ENCODE measurements around the gene RNF5. TPM values are rescaled to one million over a fixed set of nuclear protein-coding genes. Genes with fewer than 3 reads are reported as not detected.

The RNF5 gene
- total and polyA plus RNA-seq, 9 of the 15 experiments (the other 6 are each of a cell fraction or from before 2014, with no cell fraction given): 62.2 to 245 (median 129) TPM

DNA sequence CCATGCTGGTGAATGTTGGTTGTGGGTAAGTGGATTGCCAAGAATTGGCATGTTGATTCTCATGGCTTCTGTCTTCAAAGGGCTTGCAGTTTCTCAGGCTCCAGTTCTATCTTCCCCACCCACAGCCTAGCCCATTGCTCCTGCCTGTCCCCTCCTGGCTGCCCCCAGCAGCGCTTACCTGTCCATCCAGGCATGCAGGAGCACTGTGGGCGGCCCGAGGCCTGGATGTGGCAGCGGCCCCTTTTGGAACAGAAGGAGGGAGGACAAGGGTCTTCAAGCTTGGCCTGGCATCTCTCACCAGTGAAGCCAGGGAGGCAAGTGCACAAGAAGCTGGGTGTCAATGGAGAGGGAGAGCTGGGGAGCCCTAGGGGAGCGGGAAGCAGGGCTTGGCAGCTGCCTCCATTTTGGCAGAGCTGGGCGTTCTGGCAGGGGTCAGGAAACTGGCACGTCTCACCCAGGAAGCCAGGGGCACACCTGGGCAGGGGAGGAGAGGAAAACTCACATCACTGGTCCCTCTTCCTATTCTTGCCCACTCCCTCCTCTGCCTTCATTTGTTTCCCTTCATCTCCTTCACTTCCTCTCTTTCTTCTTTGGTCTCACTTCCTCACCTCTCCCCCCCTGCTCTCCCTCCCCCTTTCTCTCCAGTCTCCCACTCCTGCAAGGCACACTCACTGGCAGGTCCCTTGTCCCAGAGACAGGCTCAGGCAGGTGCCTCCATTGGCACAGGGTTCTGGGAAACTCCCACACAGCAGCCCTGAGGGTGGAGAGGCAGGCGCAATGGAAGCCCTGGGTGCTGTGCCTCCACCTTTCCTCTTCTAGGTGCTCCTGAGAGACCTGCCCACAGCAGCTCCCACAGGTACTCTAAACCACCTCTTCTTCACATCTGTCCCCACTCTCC lies 44.4 kb downstream of the RNF5 start:
- FAIRE-seq: no peak
- Histone ChIP-seq H3K4me1 (replicated peaks in 1 of 2; ENCODE audit: control insufficient read depth in 2 of 2, insufficient read depth in 2 of 2, low read length in 2 of 2) (peaks cover 0 to 9% of the 10 kb centered on the region in 2 experiments; a peak in 4 of 5 replicates), H3K4me2 (ENCODE audit: insufficient read depth, low read length) (no peak overlapping the region), H3K79me2 (ENCODE audit: control insufficient read depth, insufficient read depth, low read length) (no peaks in the 10 kb centered on the region), H3K27ac (ENCODE audit: extremely low read depth, low read depth, low read length) (no peak overlapping the region), H3K9me1 (ENCODE audit: control insufficient read depth, insufficient read depth, low read length) (no peaks in the 10 kb centered on the region), H3K36me3 (ENCODE audit: control insufficient read depth, insufficient read depth, low read length) (no peaks in the 10 kb centered on the region), H3K27me3 (ENCODE audit: control insufficient read depth in 2 of 2, insufficient read depth in 2 of 2, low read length in 2 of 2) (peaks cover 28 to 59% of the 10 kb centered on the region in 2 experiments; a peak in 4 of 5 replicates), H2AFZ (ENCODE audit: low read depth, low read length) (no peak overlapping the region), H3K4me3 (no peak overlapping the region), H3K9me3 (replicated peaks; ENCODE audit: control insufficient read depth, insufficient read depth, low read depth, low read length) (no peaks in the 10 kb centered on the region), H3K9ac (ENCODE audit: insufficient read depth in 1 of 2, low read depth in 2 of 2, low read length in 2 of 2) (peak overlapping the region in 1 of 2 experiments; percentile 47; a peak in 1 of 4 replicates), H4K20me1 (replicated peaks; ENCODE audit: control insufficient read depth, insufficient read depth, low read length) (no peaks in the 10 kb centered on the region; the same call in none of the 2 replicates)
- ChIA-PET POLR2A (interaction anchor here (0.6 to 0.8 kb wide), 2 partner anchors 92 to 133 kb away, joined by 3 read pairs; no protein-coding TSS in a partner anchor), CTCF (ENCODE audit: low intra/inter-chr PET ratio) (no interaction called here)
- in situ Hi-C loops (cut with MboI): no loop called here
- DNase-seq (ENCODE audit: extremely low read depth in 1 of 4, low spot score in 3 of 4): no peak
- no TSS peak for BruUV-seq (replicated peaks)
- 3% methylated on average over 8 of the region's 8 CpGs for WGBS (ENCODE audit: insufficient coverage, low coverage, missing lambda C conversion rate)
- intact Hi-C loops (cut with micrococcal nuclease): no loop called here
- no peak for ATAC-seq
- TF ChIP-seq NR3C1 (CRISPR knock-in tag; IDR thresholded peaks at IDR 0.05): no peak
- TF ChIP-seq HNRNPLL (IDR thresholded peaks at IDR 0.05; ENCODE audit: low read depth, low read length, poor library complexity, severe bottlenecking): peak; percentile 9
- peak; percentile 49; the same call in 1 of the 2 replicates for TF ChIP-seq SPI1 (IDR thresholded peaks at IDR 0.05; ENCODE audit: borderline replicate concordance, low read depth, low read length)

Data from K562 (cell line).